Measurements from ENCODE around the gene HGS. TPM values are rescaled to one million over a fixed set of nuclear protein-coding genes. Genes with fewer than 3 reads are reported as not detected.

The HGS gene
- total and polyA plus RNA-seq, 2 of the 13 experiments (the other 11 are each of a cell fraction or from before 2014, with no cell fraction given), result 73.3 to 78.1 TPM

- TF ChIP-seq DZIP1 (CRISPR knock-in tag; IDR thresholded peaks at IDR 0.05) (peak; percentile 29; the same call in 1 of the 2 replicates), ZMYM3 (CRISPR knock-in tag; IDR thresholded peaks at IDR 0.05) (no peak), ZNF670 (CRISPR knock-in tag; IDR thresholded peaks at IDR 0.05; ENCODE audit: borderline replicate concordance) (no peak), NFAT5 (CRISPR knock-in tag; IDR thresholded peaks at IDR 0.05) (no peak), AGO1 (IDR thresholded peaks at IDR 0.05; ENCODE audit: low read depth, low read length, poor library complexity, severe bottlenecking) (peak; percentile 15), POGZ (CRISPR knock-in tag; IDR thresholded peaks at IDR 0.05) (no peak), ZNF160 (CRISPR knock-in tag; IDR thresholded peaks at IDR 0.05) (no peak), ONECUT2 (CRISPR knock-in tag; IDR thresholded peaks at IDR 0.05) (no peak), PITX1 (CRISPR knock-in tag; IDR thresholded peaks at IDR 0.05) (no peak), STAT5B (CRISPR knock-in tag; IDR thresholded peaks at IDR 0.05) (no peak), ATRX (CRISPR knock-in tag; IDR thresholded peaks at IDR 0.05; ENCODE audit: borderline replicate concordance) (no peak), KIAA2018 (CRISPR knock-in tag; IDR thresholded peaks at IDR 0.05; ENCODE audit: borderline replicate concordance) (0 out of 2 replicates have a peak, but pooled peaks have one; percentile 15)
Measured at GRCh38 chr17:81734405-81735263, 50.8 kb downstream of the HGS start (continued).
